Measurements from ENCODE around the gene BBS1. TPM values are rescaled to one million over a fixed set of nuclear protein-coding genes. Genes with fewer than 3 reads are reported as not detected.

Gene BBS1
- polyA plus RNA-seq, 3 donors = 1.3 to 8.5 (median 3.5) TPM

- peaks cover 19 to 24% of the 10 kb centered on the region in 2 donors for H3K4me1 ChIP-seq (ENCODE audit: control insufficient read depth in 1 of 2, insufficient read depth in 2 of 2, low read length in 2 of 2)
- Mint-ChIP-seq H3K27me3 (ENCODE audit: low read depth in 3 of 3) (peaks cover 0 to 7% (median 0%) of the 10 kb centered on the region in 3 donors), H3K9me3 (no peaks in the 10 kb centered on the region), H3K4me3 (no peak overlapping the region), H3K27ac (no peak overlapping the region), H3K4me1 (peaks cover 18% of the 10 kb centered on the region), H3K36me3 (peaks cover 25 to 38% of the 10 kb centered on the region in 2 donors)
- H3K27me3 ChIP-seq (ENCODE audit: control insufficient read depth in 2 of 2, insufficient read depth in 2 of 2, low read length in 2 of 2) = no peaks in the 10 kb centered on the region
- H3K79me2 ChIP-seq (ENCODE audit: insufficient read depth, low read length) = peaks cover 14% of the 10 kb centered on the region
- H3K4me2 ChIP-seq (replicated peaks; ENCODE audit: extremely low read depth, low read length, poor library complexity, severe bottlenecking) = no peak overlapping the region
- H3K9ac ChIP-seq (ENCODE audit: insufficient read depth, low read length, poor library complexity, severe bottlenecking) = no peak overlapping the region
- H3K27ac ChIP-seq (ENCODE audit: low read depth in 1 of 2, low read length in 2 of 2) = no peak overlapping the region
- no peak for DNase-seq
- H3K36me3 ChIP-seq (replicated peaks in 1 of 2; ENCODE audit: control insufficient read depth in 1 of 2, insufficient read depth in 2 of 2, low read length in 2 of 2) = peaks cover 9 to 31% of the 10 kb centered on the region in 2 donors
- 95% methylated on average over 9 of the region's 9 CpGs for WGBS (ENCODE audit: insufficient coverage)
- TF ChIP-seq CTCF (IDR thresholded peaks at IDR 0.05) = no peak
- intact Hi-C loops (cut with micrococcal nuclease) = loop anchor here in 1 of 2 donors (5.0 kb wide), 1 partner anchor 40 kb away; the partner anchor contains the start of gene MRPL11
- peaks cover 11% of the 10 kb centered on the region for H4K20me1 ChIP-seq (ENCODE audit: insufficient read depth, low read length)
- H3K9me3 ChIP-seq (replicated peaks in 1 of 2; ENCODE audit: control insufficient read depth in 1 of 2, insufficient read depth in 1 of 2, low read length in 2 of 2) = no peaks in the 10 kb centered on the region
- no peak overlapping the region for H3K4me3 ChIP-seq (replicated peaks in 1 of 3; ENCODE audit: low read depth in 2 of 3, low read length in 3 of 3)
- no peak overlapping the region for H2AFZ ChIP-seq (ENCODE audit: insufficient read depth, low read depth, low read length, poor library complexity, severe bottlenecking)
These were observed 33.6 kb upstream of the BBS1 start for GRCh38 chr11:66476841-66477251.

DNA sequence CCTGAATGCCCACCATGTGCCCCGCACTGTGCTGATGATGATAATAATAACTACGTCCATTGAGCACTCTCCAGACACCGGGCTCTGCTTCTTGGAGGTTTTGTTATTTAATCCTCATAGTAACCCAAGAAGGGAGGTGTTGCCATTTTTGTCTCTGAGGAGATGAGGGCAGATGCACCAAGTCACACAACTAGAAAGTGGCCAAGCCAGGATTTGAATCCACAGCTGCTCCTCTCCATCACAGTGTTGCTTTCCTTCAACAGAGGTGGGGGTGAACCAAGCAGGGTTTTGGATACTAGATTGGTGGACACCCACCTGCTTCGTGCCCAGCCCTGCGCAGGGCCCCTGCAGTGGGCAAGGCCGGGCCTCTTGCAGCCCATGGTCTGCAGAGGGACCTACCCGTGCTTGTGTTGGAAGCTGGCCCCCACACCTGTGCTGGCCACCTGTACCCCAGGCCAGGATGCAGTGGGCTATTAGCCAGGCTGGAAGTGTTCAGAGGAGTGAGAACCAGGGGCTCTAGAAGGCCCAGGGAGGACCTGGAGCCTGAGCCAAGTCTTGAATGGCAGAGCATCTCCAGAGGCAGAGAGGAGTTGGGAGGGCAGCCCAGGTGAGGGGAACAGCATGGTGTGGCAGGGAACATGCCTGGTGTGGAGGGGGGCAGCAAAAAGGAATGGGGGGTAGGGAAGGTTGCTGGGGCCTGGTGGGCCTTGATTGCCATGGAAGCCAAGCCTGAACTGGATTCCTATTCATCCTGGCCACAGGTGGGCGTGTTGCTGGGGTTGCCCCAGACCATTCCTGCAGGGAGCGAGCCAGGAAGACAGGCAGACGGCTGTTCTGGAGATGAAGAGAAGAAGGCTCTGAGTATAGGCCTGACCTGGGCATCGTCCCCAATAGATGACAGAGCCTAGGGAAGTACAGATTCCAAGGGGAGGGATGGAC is 32.9 kb upstream of the BBS1 start:
- Mint-ChIP-seq H3K4me3 (no peak overlapping the region), H3K27ac (peak overlapping the region in 2 of 7 donors; percentile 9 to 46), H3K27me3 (ENCODE audit: low read depth in 3 of 3) (peaks cover 0 to 7% (median 0%) of the 10 kb centered on the region in 3 donors), H3K36me3 (peaks cover 25 to 37% of the 10 kb centered on the region in 2 donors), H3K4me1 (peaks cover 18% of the 10 kb centered on the region), H3K9me3 (no peaks in the 10 kb centered on the region)
- no peak overlapping the region for H3K9ac ChIP-seq (ENCODE audit: insufficient read depth, low read length, poor library complexity, severe bottlenecking)
- H4K20me1 ChIP-seq (ENCODE audit: insufficient read depth, low read length) = peaks cover 11% of the 10 kb centered on the region
- no peak overlapping the region for H2AFZ ChIP-seq (ENCODE audit: insufficient read depth, low read depth, low read length, poor library complexity, severe bottlenecking)
- no peak overlapping the region for H3K4me3 ChIP-seq (replicated peaks in 1 of 3; ENCODE audit: low read depth in 2 of 3, low read length in 3 of 3)
- H3K27me3 ChIP-seq (ENCODE audit: control insufficient read depth in 2 of 2, insufficient read depth in 2 of 2, low read length in 2 of 2) = no peaks in the 10 kb centered on the region
- no peak for TF ChIP-seq CTCF (IDR thresholded peaks at IDR 0.05)
- peaks cover 14% of the 10 kb centered on the region for H3K79me2 ChIP-seq (ENCODE audit: insufficient read depth, low read length)
- no peaks in the 10 kb centered on the region for H3K9me3 ChIP-seq (replicated peaks in 1 of 2; ENCODE audit: control insufficient read depth in 1 of 2, insufficient read depth in 1 of 2, low read length in 2 of 2)
- intact Hi-C loops (cut with micrococcal nuclease) = loop anchor here (2.0 to 5.0 kb wide), 2 partner anchors 40 to 69 kb away; partner anchors contain the start of gene MRPL11 (in 1 of the 2)
- peaks cover 19 to 24% of the 10 kb centered on the region in 2 donors for H3K4me1 ChIP-seq (ENCODE audit: control insufficient read depth in 1 of 2, insufficient read depth in 2 of 2, low read length in 2 of 2)
- peak in 1 of 3 donors; percentile 3 for DNase-seq
- no peak overlapping the region for H3K27ac ChIP-seq (ENCODE audit: low read depth in 1 of 2, low read length in 2 of 2)
- H3K4me2 ChIP-seq (replicated peaks; ENCODE audit: extremely low read depth, low read length, poor library complexity, severe bottlenecking) = no peak overlapping the region
- WGBS (ENCODE audit: insufficient coverage) = over 99% methylated on average over 10 of the region's 11 CpGs
- H3K36me3 ChIP-seq (replicated peaks in 1 of 2; ENCODE audit: control insufficient read depth in 1 of 2, insufficient read depth in 2 of 2, low read length in 2 of 2) = peaks cover 9 to 29% of the 10 kb centered on the region in 2 donors
